Esophagus mucosa (tissue), 1 donor: ENCODE data around the gene KRABD2.
"Not testable (repeated sequence)": the region's sequence is repeated elsewhere in the genome, so short reads cannot be mapped to it uniquely, and the experiment has no call there.

ENCODE experiments used
- ATAC-seq: fragments of 200-7000 bp; cut with Tn5 transposase; one replicate; pipeline ENCODE4 v1.9.1; 2020
- donor health status: DM: yes; HTN: yes; CAD: no.

The KRABD2 gene

GRCh38 chr17:8376271-8377067 is at the start of gene KRABD2:
Gene KRABD2, minus strand, starts transcription at chr17:8376704.
- peak; percentile 96 for ATAC-seq

DNA sequence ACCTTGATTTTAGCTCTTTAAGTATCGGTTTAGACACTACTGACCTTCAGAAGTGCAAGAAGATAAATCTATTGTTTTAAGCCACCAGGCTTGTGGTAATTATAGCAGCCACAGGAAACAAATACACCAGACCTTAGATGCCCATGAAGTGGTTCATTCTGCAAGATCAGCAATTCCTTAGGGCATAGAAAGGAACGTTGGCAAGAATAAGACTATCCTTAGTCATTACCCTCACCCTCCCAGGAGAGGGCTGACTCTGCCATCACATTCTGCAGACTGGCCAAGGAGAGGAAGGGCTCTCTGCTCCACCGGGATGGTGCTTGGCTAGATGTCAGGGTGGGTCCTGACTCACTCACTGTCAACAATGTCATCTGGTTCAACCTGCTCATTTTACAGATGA is 45.1 kb upstream of the KRABD2 start:
- peak; percentile 85 for ATAC-seq

DNA sequence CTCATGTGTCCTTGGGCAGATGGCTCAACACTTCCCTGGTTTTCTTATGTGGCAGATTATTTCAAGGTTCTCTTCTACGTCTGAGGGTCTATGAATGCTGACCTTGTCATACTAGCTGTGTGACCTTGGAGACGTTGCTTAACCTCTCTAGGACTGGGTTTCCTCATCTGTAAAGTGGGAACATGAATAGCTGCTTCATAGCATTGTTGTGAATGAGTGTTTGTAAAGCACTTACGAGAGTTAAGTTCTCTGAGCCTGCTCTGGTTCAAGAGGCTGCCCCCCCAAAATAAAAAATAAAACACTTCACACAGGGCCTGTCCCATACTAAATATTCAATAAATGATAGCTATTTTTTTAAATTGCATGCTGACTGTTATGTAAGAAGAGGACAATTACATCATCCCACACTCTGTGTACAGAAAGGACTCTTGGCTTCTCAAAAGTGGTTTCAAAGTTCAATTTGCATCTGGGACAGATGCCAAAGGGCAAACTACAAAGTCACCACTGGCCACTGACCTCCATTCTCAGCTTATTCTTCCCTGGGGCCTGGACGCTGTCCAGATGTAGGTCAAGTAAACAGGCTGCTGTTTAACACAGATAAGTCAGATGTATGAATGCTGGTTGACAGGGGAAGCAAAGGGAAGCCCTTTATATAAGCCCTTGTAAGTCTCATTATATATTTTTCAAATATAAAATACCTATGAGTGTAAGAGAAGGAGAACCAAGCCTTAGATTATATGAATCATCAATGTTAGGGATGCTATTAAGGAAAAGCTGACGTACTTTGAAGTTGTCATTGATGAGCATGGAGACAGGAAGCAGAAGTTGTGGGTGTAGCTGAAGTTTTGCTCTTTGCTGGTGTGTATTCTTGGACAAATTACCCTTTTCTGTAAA is 43.8 kb upstream of the KRABD2 start:
- peak; percentile 40 for ATAC-seq

DNA sequence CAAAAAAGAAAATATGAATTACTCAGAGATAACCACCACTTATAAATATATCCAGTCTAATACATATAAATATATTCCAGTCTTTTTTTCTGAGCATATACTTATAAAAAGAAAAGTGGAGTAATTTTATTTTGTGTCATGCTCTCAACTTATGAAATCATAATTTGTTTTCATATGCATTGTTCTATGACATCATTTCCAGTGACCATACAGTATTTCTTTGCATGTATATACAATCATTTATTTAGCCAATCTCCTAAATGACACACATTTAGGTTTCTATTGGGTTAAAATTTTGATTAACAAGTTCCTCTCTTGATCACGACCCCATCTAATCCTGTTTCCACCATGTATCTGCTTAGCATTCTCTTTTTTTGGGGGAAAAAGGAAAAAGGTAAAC is 42.8 kb upstream of the KRABD2 start:
- no peak for ATAC-seq

GRCh38 chr17:8418471-8418870 is 42.0 kb upstream of the KRABD2 start:
- no peak for ATAC-seq

- peak; percentile 64 for ATAC-seq
These were observed 41.3 kb upstream of the KRABD2 start for GRCh38 chr17:8417806-8418205.

GRCh38 chr17:8413938-8414337 is 37.4 kb upstream of the KRABD2 start:
- ATAC-seq: no peak

DNA sequence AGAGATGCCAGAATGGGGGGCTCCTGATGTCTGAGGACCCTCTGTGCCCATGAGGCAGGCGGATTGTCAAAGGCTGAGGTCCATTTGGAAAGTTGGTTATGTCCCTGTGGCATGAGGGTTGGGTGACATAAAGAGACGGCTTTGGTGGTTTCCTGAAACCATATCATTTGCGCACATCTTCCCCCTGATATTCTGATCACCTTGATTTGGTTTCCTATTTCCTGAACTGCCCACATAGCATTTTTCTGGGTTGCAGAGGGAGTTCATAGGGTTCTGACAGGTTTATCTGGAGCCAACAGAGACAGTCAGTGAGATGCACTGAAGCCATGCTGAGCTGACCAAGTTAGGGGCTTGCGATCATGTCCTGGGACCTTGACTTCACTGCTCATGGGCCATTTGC is 36.8 kb upstream of the KRABD2 start:
- no peak for ATAC-seq

- ATAC-seq: no peak
These were observed 35.6 kb upstream of the KRABD2 start for GRCh38 chr17:8412089-8412488.

- no peak for ATAC-seq
These were observed 34.4 kb upstream of the KRABD2 start for GRCh38 chr17:8410883-8411238.

DNA sequence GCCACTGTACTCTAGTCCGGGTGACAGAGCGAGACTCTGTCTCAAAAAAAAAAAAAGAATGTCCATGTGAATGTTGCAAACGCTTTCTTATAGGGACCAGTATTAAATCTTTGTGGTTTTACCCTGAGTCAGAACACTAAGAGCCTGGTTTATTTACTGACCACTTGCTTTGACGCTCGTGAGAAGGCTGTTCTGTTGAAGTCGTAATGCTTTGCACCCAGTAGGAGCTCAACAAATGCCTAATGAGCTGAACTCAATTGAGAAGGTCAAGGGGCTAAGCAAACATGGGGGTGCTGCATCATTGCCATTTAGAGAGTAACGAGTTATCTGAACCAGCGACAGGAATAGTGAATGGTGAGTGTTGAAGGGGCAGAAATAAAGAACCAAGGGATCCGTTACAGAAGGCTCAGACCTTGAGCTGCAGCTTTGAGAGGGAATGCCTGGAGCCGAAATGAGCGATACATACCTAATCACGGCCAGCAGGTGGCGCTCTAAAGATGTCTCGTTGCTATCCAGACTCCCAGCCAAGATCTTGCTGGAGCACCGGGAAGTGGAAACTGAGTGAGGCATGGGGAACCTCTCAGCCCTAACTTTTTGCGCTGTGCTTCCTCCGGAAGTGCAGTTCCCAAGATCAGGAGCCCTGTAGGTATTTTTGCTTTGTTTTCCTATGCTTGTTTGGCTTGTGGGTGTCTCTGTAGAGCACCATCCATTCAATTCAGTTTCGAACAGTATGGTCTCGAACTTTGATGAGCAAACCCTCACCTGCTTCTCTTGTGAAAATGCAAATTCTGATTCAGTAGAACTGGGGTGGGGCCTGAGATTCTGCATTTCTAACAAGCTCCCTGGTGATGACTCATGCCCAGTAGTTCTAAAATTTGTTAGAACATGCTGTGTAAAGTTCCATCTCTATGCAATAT is 33.7 kb upstream of the KRABD2 start:
- ATAC-seq: peak; percentile 79

DNA sequence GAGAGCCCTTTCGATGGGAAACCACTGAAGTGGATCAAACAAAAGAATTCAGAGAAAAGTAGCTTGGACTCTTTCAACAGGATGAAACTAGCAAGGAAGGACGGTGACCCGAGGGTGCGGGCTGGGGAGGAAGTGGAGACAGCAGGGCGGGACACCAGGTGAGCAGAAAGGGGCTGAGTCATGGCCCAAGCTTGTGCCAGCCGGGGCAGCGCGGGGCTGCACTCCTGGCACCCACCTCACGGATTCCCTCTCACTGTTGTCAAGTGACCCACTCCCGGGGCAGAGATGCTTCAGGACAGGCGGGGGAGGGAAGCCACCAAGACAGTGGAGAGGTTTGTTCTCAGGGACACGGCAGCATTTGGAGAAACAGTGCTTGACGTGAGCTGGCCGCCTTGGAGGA is 31.9 kb upstream of the KRABD2 start:
- peak; percentile 86 for ATAC-seq

GRCh38 chr17:8406174-8406573 is 29.7 kb upstream of the KRABD2 start:
- no peak for ATAC-seq

DNA sequence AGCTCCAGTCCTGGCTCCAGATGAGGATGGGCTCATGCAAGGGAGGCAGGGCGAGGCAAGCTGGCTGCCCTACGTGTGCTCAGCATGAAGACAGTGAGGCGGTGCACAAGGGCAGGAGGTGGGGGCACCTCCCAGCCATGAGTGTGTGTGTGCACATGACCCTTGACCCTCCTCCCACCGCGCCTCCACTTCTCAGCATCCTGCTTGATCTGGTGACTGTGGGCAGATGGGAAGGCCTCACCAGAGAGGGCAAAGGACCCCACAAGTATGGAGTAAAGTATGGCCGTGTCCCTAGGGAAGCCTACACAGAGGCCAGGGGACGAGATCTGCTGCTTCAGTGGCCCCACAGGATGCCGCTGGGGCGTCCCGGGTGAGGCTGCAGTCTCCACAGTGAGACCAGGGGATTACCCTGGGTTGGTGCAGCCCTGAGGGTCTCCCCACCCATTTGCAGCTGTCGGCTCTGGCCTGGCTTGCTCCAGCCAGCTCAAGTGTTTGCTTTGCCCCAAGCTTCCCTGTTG is 29.1 kb upstream of the KRABD2 start:
- no peak for ATAC-seq

GRCh38 chr17:8402921-8403536 is 26.5 kb upstream of the KRABD2 start:
- no peak for ATAC-seq

GRCh38 chr17:8401107-8401506 is 24.6 kb upstream of the KRABD2 start:
- no peak for ATAC-seq

GRCh38 chr17:8398980-8399379 is 22.5 kb upstream of the KRABD2 start:
- ATAC-seq: no peak

GRCh38 chr17:8397636-8398035 is 21.1 kb upstream of the KRABD2 start, which contains the start of gene RNF222:
Gene RNF222, minus strand, starts transcription at chr17:8397827. Its CDS starts 4,366 bp downstream, at chr17:8393461.
- peak; percentile 70 for ATAC-seq

- not testable (repeated sequence) for ATAC-seq
These were observed 18.0 kb upstream of the KRABD2 start for GRCh38 chr17:8394497-8394896.

GRCh38 chr17:8393470-8394231 is 17.1 kb upstream of the KRABD2 start:
- ATAC-seq: peak; percentile 78
